ENCODE results near the gene CNMD. TPM values are rescaled to one million over a fixed set of nuclear protein-coding genes. Genes with fewer than 3 reads are reported as not detected.

Gene CNMD
- 1.1 and 1.2 TPM in 2 replicates for total RNA-seq
- long read RNA-seq, partial matches to known transcripts, result 1 of 3 reads
- long read RNA-seq, other reads (novel, unspliced or antisense), result 0 of 3 reads

DNA sequence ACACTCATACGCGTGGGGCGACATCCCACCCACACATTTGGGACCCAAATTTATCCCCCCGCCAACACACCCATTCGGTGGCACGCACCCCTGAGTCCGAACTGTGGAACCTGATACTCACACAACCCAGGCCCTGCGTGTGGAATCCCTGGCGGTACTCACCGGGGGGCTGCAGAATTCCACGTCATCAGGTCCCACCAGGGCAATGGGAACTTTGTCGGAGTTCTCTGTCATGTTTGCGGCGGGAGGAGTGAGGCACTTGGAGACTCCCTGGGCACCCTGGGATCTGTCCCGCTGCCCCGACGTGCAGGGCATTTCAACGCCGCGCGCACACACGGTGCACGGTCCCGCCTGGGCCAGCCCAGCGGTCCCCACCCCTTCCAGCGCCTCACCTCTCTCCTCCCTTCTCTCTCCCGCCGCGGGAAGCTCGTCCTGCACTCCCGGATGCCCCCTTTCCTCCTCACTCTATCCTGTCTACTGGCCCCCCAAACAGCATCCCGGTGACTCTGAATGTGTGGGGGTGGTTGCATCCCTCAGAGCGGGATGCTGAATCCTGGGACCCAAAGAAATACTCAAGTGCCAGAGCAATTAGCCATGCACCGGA, at the start of gene CNMD:
Gene CNMD, minus strand, starts transcription at position 353 of the 604 bp plus-strand sequence. Its CDS starts 119 bp downstream, at position 234.
- Mint-ChIP-seq H3K27me3 (peaks cover 48% of the 10 kb centered on the region), H3K4me3 (ENCODE audit: low read depth) (peak within 1 kb of the TSS; percentile 72), H3K4me1 (ENCODE audit: low read depth) (peaks cover 6% of the 10 kb centered on the region), H3K27ac (peak within 1 kb of the TSS; percentile 85), H3K36me3 (ENCODE audit: insufficient read depth) (no peaks in the 10 kb centered on the region), H3K9me3 (ENCODE audit: low read depth) (no peaks in the 10 kb centered on the region)
- no peak for DNase-seq (ENCODE audit: low spot score, unreplicated experiment)
- TF ChIP-seq CTCF (IDR thresholded peaks at IDR 0.05; ENCODE audit: unreplicated experiment), result no peak

- no peak for DNase-seq (ENCODE audit: low spot score, unreplicated experiment)
- H3K4me3 Mint-ChIP-seq (ENCODE audit: low read depth), result no peak overlapping the region
- no peak for TF ChIP-seq CTCF (IDR thresholded peaks at IDR 0.05; ENCODE audit: unreplicated experiment)
- H3K4me1 Mint-ChIP-seq (ENCODE audit: low read depth), result no peaks in the 10 kb centered on the region
- H3K27ac Mint-ChIP-seq, result no peak overlapping the region
- peaks cover 15% of the 10 kb centered on the region for H3K27me3 Mint-ChIP-seq
- no peaks in the 10 kb centered on the region for H3K36me3 Mint-ChIP-seq (ENCODE audit: insufficient read depth)
- H3K9me3 Mint-ChIP-seq (ENCODE audit: low read depth), result no peaks in the 10 kb centered on the region
These were observed 48.4 kb upstream of the CNMD start for GRCh38 chr13:52788011-52788410.

- no peak for DNase-seq (ENCODE audit: low spot score, unreplicated experiment)
- Mint-ChIP-seq H3K4me3 (ENCODE audit: low read depth) (no peak overlapping the region), H3K27me3 (peaks cover 15% of the 10 kb centered on the region), H3K4me1 (ENCODE audit: low read depth) (no peaks in the 10 kb centered on the region), H3K27ac (no peak overlapping the region), H3K9me3 (ENCODE audit: low read depth) (no peaks in the 10 kb centered on the region), H3K36me3 (ENCODE audit: insufficient read depth) (no peaks in the 10 kb centered on the region)
- TF ChIP-seq CTCF (IDR thresholded peaks at IDR 0.05; ENCODE audit: unreplicated experiment), result no peak
These were observed 47.6 kb upstream of the CNMD start for GRCh38 chr13:52787235-52787634.

GRCh38 chr13:52786766-52787165, 47.1 kb upstream of the CNMD start:
- TF ChIP-seq CTCF (IDR thresholded peaks at IDR 0.05; ENCODE audit: unreplicated experiment), result no peak
- Mint-ChIP-seq H3K27ac (no peak overlapping the region), H3K9me3 (ENCODE audit: low read depth) (no peaks in the 10 kb centered on the region), H3K4me3 (ENCODE audit: low read depth) (no peak overlapping the region), H3K36me3 (ENCODE audit: insufficient read depth) (no peaks in the 10 kb centered on the region), H3K4me1 (ENCODE audit: low read depth) (no peaks in the 10 kb centered on the region), H3K27me3 (peaks cover 15% of the 10 kb centered on the region)
- no peak for DNase-seq (ENCODE audit: low spot score, unreplicated experiment)

GRCh38 chr13:52785739-52786138, 46.1 kb upstream of the CNMD start:
- no peaks in the 10 kb centered on the region for H3K9me3 Mint-ChIP-seq (ENCODE audit: low read depth)
- no peak overlapping the region for H3K27ac Mint-ChIP-seq
- DNase-seq (ENCODE audit: low spot score, unreplicated experiment), result no peak
- H3K4me1 Mint-ChIP-seq (ENCODE audit: low read depth), result no peaks in the 10 kb centered on the region
- TF ChIP-seq CTCF (IDR thresholded peaks at IDR 0.05; ENCODE audit: unreplicated experiment), result no peak
- no peak overlapping the region for H3K4me3 Mint-ChIP-seq (ENCODE audit: low read depth)
- peaks cover 15% of the 10 kb centered on the region for H3K27me3 Mint-ChIP-seq
- no peaks in the 10 kb centered on the region for H3K36me3 Mint-ChIP-seq (ENCODE audit: insufficient read depth)

All from progenitor cell of endocrine pancreas (in vitro differentiated cells).